HG02970 (cell line): ENCODE results near the gene KIF13A.
"Not testable (repeated sequence)": the region's sequence is repeated elsewhere in the genome, so short reads cannot be mapped to it uniquely, and the experiment has no call there.

ENCODE experiments used
- ATAC-seq: cut with Tn5 transposase; IDR thresholded peaks from one replicate; pipeline ENCODE4 v1.9.1; 2021; ENCODE audit warnings: mild to moderate bottlenecking, moderate library complexity, moderate number of reproducible peaks; ENCODE audit not compliant: unreplicated experiment, low FRiP score

Gene KIF13A

DNA sequence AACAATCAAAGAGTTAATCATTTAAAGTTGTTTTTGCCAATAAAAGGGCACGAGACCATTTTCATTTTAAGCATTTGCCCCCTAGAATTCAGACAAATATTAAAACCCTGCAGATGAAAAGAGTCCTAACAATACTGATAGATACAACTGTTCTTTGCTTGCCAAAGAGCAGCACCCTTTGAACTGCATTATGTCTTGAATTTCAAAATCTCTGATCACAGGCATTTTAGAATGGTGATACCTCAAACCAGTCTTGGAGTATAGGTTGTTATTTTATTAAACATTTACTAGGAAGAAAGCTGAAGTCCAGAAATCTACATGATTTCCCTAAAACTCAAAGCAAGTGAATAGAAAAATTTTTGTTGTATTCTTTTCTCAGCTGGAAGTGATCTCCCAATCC, 108.7 kb downstream of the KIF13A start:
- ATAC-seq = no peak

DNA sequence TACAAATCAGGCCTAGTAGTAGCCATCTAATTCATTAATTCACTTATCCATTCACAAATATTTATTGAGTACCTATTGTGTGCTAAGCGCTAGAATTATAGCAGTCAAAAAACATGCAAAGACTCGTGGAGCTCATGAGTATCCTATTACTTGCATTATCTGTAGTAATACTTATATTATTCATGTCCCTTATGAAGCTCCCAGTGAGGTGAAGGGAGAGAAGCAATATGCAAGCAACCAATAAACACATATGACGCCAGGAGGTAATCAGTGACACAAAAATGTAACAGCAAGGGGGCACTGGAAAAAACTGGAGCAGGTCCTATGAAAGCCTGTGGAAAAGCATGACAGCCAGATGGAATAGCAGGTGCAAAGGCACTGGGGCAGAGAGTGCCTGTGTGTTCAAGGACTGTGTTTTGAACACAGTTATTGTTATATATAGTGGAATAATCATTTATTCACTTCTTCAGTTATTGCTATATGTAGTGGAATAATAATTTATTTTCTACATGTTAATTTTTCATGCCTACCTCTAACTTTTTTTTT, 109.5 kb downstream of the KIF13A start:
- no peak for ATAC-seq

DNA sequence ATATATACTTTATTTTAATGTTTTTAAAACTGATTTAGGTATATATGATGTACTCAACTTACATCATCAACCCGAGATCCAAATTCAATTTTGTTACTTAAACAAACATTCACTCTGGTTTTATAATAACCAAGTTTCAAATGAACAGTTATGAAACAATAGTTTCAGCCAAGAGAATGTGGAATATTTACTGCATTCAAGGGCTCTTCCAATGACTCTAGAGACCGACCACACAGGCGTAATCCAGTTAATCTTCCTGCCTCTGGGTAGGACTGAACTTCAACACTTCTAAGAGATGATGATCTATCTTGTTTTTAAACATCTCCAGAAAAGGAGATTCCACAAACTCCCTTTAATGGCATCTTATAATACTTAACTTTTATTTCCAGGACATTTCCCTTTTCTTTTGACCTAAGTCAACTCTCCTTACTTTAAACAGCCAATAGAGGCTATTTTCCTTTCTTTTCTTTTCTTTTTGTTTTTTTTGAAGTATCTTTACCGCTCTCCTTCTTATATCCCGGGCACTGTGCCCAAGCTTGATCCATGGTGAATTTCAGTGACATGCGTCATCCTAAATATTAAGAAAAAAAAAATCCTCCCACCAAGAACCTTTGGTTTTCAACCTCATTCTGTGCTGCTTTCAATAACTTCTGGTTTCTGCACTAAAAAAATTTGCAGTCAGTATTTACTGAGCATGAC, 110.1 kb downstream of the KIF13A start:
- no peak for ATAC-seq

DNA sequence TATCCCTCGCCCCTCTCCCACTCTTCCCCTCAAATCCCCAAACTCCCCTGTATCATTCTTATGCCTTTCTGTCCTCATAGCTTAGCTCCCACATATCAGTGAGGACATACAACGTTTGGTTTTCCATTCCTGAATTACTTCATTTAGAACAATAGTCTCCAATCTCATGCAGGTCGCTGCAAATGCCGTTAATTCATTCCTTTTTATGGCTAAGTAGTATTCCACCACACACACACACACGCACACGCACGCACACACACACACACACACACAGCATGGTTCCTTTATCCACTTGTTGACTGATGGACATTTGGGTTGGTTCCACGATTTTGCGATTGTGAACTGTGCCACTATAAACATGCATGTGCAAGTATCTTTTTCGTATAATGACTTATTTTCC, 112.7 kb downstream of the KIF13A start:
- ATAC-seq = no peak

DNA sequence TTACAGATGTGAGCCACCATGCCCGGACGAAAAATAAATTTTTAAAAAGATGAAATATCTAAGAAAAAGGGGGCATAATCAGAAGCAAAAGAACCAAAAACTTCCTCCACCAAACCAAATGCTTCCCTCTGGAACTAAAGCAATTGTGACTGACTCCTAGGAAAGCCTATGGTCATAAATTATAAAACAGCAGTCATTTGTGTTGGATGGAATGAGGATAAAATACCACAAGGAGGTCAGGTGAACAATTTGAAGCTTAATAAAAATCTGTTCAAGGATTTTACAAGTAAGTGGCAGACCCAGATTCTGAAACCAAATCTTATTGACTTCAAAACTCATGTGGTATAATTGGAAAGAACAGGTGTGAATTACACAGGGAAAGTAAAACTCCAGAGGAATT, 114.5 kb downstream of the KIF13A start:
- no peak for ATAC-seq

DNA sequence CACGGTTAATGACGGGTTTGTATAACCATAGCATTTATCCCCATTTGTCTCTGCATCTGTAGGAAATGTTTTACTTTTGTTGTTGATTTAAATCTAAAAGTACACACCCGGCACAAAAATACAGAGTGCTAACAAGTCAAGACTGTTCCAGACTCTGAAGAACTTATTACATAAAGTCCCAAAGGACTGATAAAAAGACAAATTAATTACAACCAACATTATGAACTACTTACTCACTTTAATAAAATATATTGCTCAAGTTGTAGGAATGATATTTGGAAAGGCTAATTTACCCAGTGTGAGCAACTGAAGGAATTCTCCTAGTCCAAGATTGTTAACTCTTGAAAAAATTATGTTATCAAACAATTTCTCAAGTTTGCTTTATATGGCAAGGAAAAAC, 115.6 kb downstream of the KIF13A start:
- no peak for ATAC-seq

DNA sequence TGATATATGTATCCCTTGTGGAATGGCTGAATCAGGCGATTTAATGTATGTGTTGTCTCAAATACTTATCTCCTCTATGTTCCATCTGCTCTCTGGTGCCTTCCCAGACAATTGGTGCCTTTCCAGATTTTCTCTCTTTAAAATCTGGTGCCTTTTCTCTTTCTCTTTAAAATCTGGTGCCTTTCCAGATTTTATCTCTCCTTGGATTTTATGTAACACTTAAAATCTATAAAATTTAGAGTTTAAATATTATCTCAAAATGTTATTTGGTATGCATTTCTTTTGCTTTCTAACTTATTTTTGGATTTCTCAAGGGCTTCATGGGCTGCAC, 116.3 kb downstream of the KIF13A start:
- no peak for ATAC-seq

DNA sequence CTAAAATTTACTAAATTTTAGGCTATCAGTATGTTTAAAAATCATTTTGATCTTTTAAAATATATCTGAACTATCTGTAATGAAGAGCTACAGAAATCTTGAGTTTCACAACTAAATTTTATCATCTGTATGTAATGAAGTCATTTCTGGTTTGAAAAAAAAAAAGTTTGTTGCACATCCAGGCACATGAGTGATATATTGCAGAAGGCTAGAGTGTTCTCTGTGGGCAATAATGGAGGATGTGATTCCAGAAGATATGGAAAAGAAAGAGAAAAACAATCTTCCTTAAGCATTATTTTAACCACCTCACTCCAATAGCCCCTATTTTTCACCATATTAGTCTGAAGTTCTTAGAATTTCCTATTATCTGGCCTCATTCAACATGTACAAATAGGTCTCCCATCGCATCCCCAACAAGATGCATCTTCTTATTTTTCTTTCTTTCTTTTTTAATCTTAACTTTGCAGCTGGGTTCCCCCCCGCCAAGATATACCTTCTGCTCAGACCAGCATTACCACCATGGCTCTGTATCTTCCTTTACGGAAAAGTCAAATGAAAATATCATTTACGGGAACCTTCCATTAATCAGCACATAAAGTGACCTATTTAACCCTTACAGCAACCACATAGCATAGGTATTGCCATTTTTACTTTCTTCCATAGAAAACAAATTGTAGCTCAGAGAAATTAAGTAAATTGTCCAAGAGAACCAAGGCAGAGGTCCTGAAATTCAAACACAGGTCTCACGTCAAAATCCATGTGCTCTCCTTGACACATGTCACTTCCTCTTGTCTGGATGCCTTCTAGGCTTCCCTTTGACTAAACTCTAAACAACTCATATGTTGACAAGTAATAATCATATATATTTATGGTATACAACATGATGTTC, 116.9 kb downstream of the KIF13A start:
- no peak for ATAC-seq

DNA sequence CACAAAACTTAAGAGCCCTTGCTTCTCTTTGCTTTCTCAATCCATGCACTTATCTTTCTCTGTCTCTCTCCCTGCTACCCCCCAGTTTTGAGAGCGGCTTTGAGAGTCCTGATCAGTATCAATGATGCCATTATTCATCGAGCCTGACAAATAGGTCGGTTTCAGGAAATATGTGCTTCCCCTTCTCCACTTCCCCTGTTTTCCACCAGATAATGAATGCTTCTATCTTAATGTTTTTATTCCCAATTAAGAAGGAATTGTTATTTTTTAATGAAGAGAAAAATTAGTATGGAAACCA, 117.7 kb downstream of the KIF13A start:
- no peak for ATAC-seq

DNA sequence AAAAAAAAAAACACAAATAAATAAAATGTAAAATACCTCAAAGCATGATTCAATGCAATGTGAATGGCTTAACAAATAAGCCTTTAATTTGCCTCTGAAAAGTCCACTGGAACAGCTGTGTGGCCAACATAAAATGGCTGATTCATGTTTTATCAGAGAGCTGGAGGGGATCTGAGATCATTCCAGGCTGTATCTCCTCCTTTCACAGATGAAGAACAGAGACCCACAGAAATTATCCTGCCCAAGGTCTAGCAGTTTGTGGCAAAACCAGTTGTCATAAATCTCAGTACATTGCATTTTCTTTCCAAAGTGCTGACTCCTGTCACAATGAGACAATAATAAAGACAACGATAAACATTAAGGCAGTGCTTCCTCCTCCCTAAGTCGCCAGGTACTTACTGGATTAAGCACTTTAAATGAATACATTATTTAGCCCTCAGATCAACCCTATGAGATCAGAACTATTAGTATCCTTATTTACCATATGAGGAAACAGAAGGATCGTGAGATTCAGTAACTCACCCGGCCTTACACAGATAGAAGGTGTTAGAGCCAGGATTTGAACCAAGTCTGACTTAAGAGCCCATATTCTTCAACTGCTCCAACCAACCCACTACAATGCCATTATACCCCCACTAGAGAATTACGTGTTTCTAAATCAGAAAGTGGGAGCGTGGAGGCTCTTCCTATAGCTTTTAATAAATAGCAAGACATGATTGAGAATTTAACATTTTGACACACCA, 118.3 kb downstream of the KIF13A start:
- no peak for ATAC-seq

DNA sequence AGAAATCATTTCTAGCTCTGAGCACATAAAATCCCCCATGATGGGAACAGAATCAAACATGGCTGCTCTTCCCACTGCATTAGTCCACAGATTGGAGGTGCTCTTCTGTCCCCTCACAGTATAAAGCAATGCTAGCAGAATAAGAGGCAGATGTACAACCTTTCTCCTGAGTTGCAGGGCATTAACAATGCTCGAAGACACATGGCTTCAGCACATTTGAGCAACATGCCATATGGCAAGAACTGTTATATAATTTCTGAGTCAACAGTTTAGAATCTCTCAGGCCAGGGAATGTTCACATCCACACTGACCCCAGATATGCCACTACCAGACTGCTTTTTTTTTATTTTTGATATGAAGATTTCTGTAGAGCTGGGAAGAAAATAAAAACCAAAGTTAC, 119.6 kb downstream of the KIF13A start:
- ATAC-seq = no peak

DNA sequence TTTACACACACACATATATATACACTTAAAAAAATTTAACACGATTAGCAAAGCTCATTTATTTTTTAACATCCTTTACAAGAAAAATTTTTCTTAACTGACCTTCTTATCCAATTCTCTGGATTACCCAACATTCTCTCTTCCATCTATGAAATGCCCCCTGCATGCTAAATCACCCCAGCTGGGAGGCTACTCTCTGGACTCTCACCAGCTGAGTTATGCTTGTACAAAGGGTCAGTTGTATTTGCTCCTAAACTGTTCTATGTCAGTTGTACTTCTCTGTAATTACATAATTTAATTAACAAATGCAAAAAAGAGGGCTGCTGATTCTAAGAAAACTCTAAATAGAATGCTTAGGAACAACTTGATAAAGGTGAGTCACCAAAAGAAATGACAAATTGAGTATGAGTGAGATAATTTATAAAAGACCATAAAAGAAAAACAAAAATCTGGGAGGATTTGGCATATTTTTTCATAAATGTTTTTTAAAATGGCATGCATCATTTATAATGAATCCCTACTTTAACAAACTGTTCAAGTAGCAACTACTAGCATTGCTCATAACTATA, 120.5 kb downstream of the KIF13A start:
- no peak for ATAC-seq

DNA sequence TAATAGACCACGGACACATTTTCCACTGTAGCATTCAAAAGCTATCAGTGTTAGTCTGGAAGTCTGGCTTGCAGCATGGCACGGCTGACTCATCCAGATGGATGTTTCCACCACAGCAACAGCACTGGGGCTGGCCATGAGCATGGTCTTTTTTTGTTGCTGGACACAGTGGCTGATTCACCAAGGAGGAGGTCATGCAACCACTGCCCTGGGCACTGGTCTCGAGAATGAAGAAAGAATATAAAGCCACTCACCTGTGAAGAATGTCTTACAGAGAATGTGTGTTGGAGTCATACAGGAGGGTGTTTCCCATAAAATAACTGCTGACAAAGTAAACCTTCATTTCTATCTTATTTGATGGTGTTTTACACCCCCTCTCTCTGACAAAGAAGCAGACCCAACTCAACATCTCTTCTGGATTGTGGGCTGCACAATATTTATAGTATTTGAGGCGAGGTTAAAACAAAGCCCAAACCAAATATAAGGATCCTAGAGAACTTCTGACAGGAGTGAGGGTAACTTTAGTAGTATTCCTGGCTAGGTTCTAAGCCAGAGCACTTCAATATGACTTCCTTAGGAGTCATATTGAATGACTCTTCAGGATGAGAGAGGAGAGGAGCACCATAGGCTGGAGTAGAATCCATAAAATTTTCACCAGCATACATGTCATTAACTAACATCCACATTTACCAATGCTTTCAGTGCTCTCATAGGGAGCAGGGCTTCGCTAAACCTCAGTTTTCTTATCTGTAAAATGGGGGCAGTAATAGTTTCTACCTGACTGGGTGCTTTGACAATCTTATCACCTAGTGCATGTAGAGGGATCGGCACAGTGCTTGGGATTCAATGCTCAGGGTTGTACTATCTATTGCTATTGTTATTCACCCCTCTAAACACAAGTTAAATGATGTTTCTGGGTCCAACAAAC, 121.4 kb downstream of the KIF13A start:
- no peak for ATAC-seq

DNA sequence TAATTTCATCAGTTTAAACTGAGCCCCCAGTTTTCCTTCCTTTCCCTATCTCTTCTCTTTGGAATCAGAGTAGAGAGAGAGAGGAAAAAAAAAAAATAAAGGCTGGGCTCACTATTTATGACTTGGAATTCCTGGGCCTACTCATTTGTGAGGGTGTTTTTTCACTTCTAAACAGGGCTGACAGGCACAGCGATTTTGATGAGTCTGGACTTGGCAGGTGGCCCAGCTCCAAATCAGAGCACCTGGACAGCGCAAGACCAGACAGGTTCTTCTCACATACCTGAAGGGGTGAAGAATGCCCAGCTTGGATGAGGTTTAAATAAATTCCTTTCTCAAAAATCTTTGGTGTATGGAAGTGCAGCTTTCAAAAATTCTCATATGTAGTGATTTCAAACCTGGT, 122.2 kb downstream of the KIF13A start:
- ATAC-seq = no peak

DNA sequence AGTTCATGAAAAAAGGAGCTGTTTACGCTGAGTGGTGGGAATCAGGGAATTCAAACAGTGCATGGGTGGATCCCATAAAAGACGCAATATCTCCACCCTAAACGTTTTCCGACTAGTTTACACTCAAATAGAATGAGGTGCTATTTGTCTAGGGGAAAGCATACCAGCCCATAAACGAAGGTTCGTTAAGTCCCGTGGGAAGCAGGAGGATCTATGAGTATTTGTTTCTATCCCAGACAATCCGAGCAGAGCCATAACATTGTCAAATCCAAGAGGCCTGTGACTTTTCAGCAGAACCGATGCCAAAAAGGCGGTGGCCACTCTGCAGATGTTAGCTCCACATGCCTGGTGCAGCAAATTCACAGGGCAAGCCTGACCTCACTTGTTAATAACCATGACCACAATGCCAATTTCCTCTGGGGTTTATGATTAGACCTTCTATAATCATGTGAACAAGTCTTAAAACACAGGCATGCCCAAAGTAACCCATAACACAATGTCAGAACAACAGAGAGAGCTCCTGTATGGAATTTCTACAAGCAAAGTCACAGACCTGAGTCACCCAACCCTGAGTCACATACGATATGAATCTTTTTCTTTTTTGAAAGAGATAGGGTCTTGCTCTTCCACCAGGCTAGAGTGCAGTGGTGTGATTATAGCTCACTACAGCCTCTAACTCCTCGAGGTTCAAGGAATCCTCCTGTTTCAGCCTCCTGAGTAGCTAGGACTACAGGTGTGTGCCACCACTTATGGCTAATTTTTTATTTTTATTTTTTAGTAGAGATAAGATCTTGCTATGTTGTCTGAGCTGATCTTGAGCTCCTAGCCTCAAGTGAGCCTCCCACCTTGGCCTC, 123.3 kb downstream of the KIF13A start:
- ATAC-seq = no peak

DNA sequence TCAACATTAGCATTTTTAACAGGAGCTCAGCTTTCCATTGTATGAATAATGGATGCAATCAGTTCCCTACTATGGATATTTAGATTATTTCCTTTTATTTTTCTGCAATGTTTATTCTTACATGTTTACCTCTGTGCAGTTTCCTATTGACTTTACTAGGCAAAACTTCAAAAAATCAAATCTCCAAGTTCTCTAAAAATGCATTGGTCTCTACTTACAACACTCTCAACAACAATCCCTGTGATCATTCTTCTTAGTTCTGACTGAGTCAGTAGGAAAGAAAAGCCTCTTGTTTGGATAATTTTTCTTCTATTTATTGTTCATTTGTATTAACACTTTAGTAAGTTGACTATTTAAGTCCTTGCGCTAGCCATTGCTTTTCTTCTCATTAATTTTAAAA, 126.1 kb downstream of the KIF13A start:
- ATAC-seq = no peak

DNA sequence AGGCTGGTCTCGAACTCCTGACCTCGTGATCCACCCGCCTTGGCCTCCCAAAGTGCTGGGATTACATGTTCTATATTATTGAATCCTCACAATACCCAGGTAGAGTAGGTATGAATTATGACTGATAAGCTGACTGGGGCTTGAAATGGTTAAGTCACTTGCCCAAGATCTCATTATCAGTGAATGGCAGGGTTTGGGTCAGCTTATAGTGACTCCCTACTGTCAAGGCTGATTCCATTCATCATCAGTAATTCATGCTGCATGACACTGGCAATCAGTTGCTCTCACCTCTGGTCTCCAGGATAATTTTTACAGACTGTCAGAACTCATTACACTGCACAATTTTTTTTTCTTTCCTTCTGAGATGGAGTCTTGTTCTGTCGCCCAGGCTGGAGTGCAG, 127.6 kb downstream of the KIF13A start:
- ATAC-seq = no peak

DNA sequence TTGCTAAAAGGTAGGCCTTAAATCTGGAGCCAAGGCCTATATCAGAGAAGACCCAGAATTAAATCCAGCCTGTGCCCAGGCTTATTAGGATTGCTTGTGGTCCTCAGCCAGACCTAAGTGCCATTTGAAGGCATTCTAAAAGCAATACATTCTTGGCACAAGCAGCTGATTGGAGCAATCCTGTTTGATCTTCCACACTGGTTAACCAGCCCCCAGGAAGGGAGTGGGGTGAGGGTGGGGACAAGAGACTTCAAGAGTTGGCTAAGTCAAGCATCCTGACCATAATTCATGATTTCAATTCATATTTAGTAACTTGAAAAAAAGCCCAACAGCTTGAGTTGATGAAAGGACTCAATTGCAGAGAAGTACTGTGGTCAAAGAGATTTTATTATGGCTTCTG, 128.9 kb downstream of the KIF13A start:
- ATAC-seq = no peak

DNA sequence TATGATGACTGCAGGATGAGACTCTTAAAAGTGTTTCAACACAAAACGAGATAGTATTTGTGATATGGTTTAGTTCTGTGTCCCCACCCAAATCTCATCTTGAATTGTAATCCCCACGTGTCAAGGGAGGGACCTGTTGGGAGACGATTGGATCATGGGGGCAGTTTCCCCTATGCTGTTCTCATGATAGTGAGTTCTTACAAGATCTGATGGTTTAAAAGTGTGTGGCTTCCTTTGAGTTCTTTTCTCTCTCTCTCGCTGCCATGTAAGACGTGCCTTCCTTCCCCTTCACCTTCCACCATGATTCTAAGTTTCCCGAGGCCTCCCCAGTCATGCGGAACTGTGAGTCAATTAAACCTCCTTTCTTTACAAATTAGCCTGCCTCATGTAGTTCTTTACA, 130.2 kb downstream of the KIF13A start:
- not testable (repeated sequence) for ATAC-seq
